HEK293 (cell line): ENCODE results near the gene MRPL18.

Experiments used
- CTCF ChIA-PET: fragments of 350-600 bp; formaldehyde crosslinking; extraction: SDS; loops from one replicate; lab custom pipeline; 2021; ENCODE audit warnings: antibody characterized with exemption; lab: Yijun Ruan, JAX
- POLR2A ChIA-PET: fragments of 300-600 bp; formaldehyde crosslinking; extraction: SDS; loops from one replicate; lab custom pipeline; 2020; ENCODE audit warnings: antibody characterized with exemption, inconsistent platforms; lab: Yijun Ruan, JAX
- H3K27ac ChIP-seq: fragments of 200-500 bp; sonication (Bioruptor generic); 2 replicates; pipeline ENCODE4 v1.5.1; 2014; ENCODE audit warnings: low read depth, low read length, control low read depth, inconsistent platforms; ENCODE audit errors: extremely low read depth
- H3K36me3 ChIP-seq, 2 experiments: fragments of 200-500 bp in 1 of 2; sonication (Bioruptor generic) in 1 of 2; 1 replicate in 1 of 2; 2 replicates in 1 of 2; pipeline ENCODE4 v1.5.1; 2014 to 2017; ENCODE audit warnings: inconsistent platforms in 2 of 2, low read length in 2 of 2; ENCODE audit not compliant: control insufficient read depth in 2 of 2, insufficient read depth in 1 of 2
- H3K4me1 ChIP-seq: fragments of 200-500 bp; sonication (Bioruptor generic); 2 replicates; pipeline ENCODE4 v1.5.1; 2014; ENCODE audit warnings: mild to moderate bottlenecking, low read length, inconsistent platforms; ENCODE audit not compliant: control insufficient read depth, insufficient read depth
- H3K4me3 ChIP-seq: 2 replicates; pipeline ENCODE4 v1.5.1; 2011; ENCODE audit warnings: low read depth, mild to moderate bottlenecking, control low read depth, low read length, moderate library complexity
- H3K9me3 ChIP-seq: fragments of 200-500 bp; sonication (Bioruptor generic); 2 replicates; pipeline ENCODE4 v1.5.1; 2014; ENCODE audit warnings: low read depth, low read length, inconsistent platforms; ENCODE audit not compliant: control insufficient read depth, insufficient read depth
- ELK4 ChIP-seq: IDR thresholded peaks from 2 replicates; pipeline ENCODE4 v1.6.1; 2011; ENCODE audit warnings: mild to moderate bottlenecking, low read depth, low read length, borderline replicate concordance
- HOXD13 ChIP-seq: sonication (generic); formaldehyde crosslinking; IDR thresholded peaks from 2 replicates; pipeline ENCODE4 v1.8.0; 2022; ENCODE audit warnings: missing genetic modification reagents, borderline replicate concordance
- KLF10 ChIP-seq: fragments of 450-650 bp; IDR thresholded peaks from 2 replicates; pipeline ENCODE4 v1.5.1; 2018; ENCODE audit warnings: missing biosample characterization, mild to moderate bottlenecking, missing genetic modification characterization
- MEIS1 ChIP-seq: sonication (generic); formaldehyde crosslinking; IDR thresholded peaks from 2 replicates; pipeline ENCODE4 v1.8.1; 2022; ENCODE audit warnings: missing genetic modification reagents, mild to moderate bottlenecking, borderline replicate concordance
- PRDM2 ChIP-seq: fragments of 450-650 bp; formaldehyde crosslinking; IDR thresholded peaks from 2 replicates; pipeline ENCODE4 v1.5.1; 2016; ENCODE audit warnings: missing biosample characterization, missing genetic modification characterization, borderline replicate concordance
- WT1 ChIP-seq: fragments of 450-650 bp; formaldehyde crosslinking; IDR thresholded peaks from 2 replicates; pipeline ENCODE4 v1.5.1; 2016; ENCODE audit warnings: missing biosample characterization, missing genetic modification characterization
- ZBTB17 ChIP-seq: fragments of 450-650 bp; formaldehyde crosslinking; IDR thresholded peaks from 2 replicates; pipeline ENCODE4 v1.5.1; 2016; ENCODE audit warnings: missing biosample characterization, missing genetic modification characterization
- ZBTB21 ChIP-seq: fragments of 450-650 bp; formaldehyde crosslinking; IDR thresholded peaks from 2 replicates; pipeline ENCODE4 v1.5.1; 2017; ENCODE audit warnings: missing biosample characterization, missing genetic modification characterization
- ZNF112 ChIP-seq: fragments of 450-650 bp; formaldehyde crosslinking; IDR thresholded peaks from 2 replicates; pipeline ENCODE4 v1.5.0; 2017; ENCODE audit warnings: missing biosample characterization, missing genetic modification characterization
- ZNF16 ChIP-seq: fragments of 450-650 bp; formaldehyde crosslinking; IDR thresholded peaks from 2 replicates; pipeline ENCODE4 v1.5.1; 2016; ENCODE audit warnings: low read depth, missing biosample characterization, missing genetic modification characterization
- ZNF248 ChIP-seq: fragments of 450-650 bp; formaldehyde crosslinking; IDR thresholded peaks from 2 replicates; pipeline ENCODE4 v1.5.1; 2017; ENCODE audit warnings: missing biosample characterization, missing genetic modification characterization
- ZNF292 ChIP-seq: fragments of 450-650 bp; formaldehyde crosslinking; IDR thresholded peaks from 2 replicates; pipeline ENCODE4 v1.5.1; 2016; ENCODE audit warnings: low read depth, missing biosample characterization, missing genetic modification characterization, borderline replicate concordance
- ZNF335 ChIP-seq: fragments of 450-650 bp; formaldehyde crosslinking; conservative IDR thresholded peaks from 2 replicates; pipeline ENCODE4 v1.5.1; 2016; ENCODE audit warnings: missing biosample characterization, missing genetic modification characterization
- ZNF341 ChIP-seq: fragments of 450-650 bp; formaldehyde crosslinking; IDR thresholded peaks from 2 replicates; pipeline ENCODE4; 2016; ENCODE audit warnings: low read depth, missing biosample characterization, missing genetic modification characterization
- ZNF48 ChIP-seq: fragments of 450-650 bp; formaldehyde crosslinking; IDR thresholded peaks from 2 replicates; pipeline ENCODE4 v1.5.1; 2016; ENCODE audit warnings: missing biosample characterization, missing genetic modification characterization
- ZNF514 ChIP-seq: fragments of 450-650 bp; formaldehyde crosslinking; IDR thresholded peaks from 2 replicates; pipeline ENCODE4 v1.5.1; 2016; ENCODE audit warnings: missing biosample characterization, missing genetic modification characterization
- ZNF629 ChIP-seq: fragments of 450-650 bp; formaldehyde crosslinking; IDR thresholded peaks from 2 replicates; pipeline ENCODE4 v1.5.1; 2017; ENCODE audit warnings: missing biosample characterization, missing genetic modification characterization
- ZXDB ChIP-seq: fragments of 450-650 bp; formaldehyde crosslinking; IDR thresholded peaks from 2 replicates; pipeline ENCODE4 v1.5.1; 2016; ENCODE audit warnings: missing biosample characterization, missing genetic modification characterization
- TF ChIP-seq, protein P1 (sequence below): fragments of 450-650 bp; formaldehyde crosslinking; IDR thresholded peaks from 2 replicates; pipeline ENCODE4 v1.5.1; 2016; ENCODE audit warnings: missing biosample characterization, missing genetic modification characterization

The MRPL18 gene

GRCh38 chr6:159819098-159819497, 28.8 kb downstream of the MRPL18 start:
- Histone ChIP-seq H3K27ac (no peak overlapping the region), H3K36me3 (no peaks in the 10 kb centered on the region)
- POLR2A ChIA-PET: no interaction called here
- TF ChIP-seq, protein P1, sequence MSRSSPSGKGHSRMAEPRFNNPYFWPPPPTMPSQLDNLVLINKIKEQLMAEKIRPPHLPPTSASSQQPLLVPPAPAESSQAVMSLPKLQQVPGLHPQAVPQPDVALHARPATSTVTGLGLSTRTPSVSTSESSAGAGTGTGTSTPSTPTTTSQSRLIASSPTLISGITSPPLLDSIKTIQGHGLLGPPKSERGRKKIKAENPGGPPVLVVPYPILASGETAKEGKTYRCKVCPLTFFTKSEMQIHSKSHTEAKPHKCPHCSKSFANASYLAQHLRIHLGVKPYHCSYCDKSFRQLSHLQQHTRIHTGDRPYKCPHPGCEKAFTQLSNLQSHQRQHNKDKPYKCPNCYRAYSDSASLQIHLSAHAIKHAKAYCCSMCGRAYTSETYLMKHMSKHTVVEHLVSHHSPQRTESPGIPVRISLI (tag by site-specific recombination): no peak
- TF ChIP-seq ZBTB21 (tag by site-specific recombination) (no peak), PRDM2 (tag by site-specific recombination) (no peak), ZBTB17 (no peak), ZNF248 (tag by site-specific recombination) (no peak), KLF10 (tag by site-specific recombination) (no peak), ZNF16 (no peak), ZNF341 (no peak), WT1 (tag by site-specific recombination) (no peak)
- TF ChIP-seq, all 188 proteins: peak for 0
- Histone ChIP-seq H3K4me1 (no peaks in the 10 kb centered on the region), H3K9me3 (no peaks in the 10 kb centered on the region), H3K4me3 (no peak overlapping the region)
- CTCF ChIA-PET: interaction anchor here (0.7 kb wide), 1 partner anchor 1091 kb away, joined by 3 read pairs; no protein-coding TSS in a partner anchor

DNA sequence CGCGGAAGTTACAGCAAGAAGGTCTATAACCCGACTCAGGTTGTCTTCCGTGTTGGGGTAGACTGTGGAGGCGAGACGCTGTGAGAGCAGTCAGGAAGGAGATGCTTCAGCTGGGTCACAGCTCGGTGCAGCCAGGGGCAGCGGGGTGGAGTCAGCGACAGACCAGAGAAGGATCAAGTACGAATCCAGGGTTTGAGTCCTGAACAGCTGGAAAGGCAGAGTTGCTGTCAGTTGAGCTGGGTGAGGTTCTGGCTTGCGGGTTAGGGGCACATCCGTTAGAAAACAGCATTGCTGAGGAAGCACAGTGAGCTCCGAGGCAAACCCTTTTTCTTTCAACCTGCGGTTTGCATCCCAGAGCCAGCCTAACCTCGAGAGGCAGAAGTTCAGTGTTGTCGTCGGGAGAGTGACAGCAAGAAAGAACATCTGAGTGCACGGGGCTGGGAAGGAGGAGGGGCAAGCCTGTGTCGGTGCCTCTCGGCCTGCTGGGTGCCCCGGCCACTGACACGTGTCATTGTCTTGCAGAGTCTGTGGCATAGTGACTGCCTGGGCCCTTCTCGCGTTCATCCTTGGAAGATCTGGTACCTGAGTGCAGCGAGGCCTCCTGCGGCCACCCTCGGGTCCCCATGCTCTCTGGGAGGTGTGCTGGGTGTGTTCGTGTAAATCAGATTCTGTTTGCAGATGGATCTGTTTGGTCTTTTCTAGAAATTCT, 29.8 kb downstream of the MRPL18 start:
- CTCF ChIA-PET: no interaction called here
- no peak overlapping the region for H3K4me3 ChIP-seq
- H3K27ac ChIP-seq: no peak overlapping the region
- POLR2A ChIA-PET: interaction anchor here (1.6 kb wide), 1 partner anchor 29 kb away, joined by 5 read pairs; the partner anchor contains the start of gene MRPL18
- TF ChIP-seq ZNF629 (tag by site-specific recombination): no peak
- no peak for TF ChIP-seq ZNF112 (tag by site-specific recombination)
- TF ChIP-seq ELK4: no peak
- TF ChIP-seq HOXD13 (CRISPR knock-in tag): no peak
- no peak for TF ChIP-seq MEIS1 (CRISPR knock-in tag)
- TF ChIP-seq ZNF292 (tag by site-specific recombination): no peak
- TF ChIP-seq ZNF514 (tag by site-specific recombination): no peak
- no peak for TF ChIP-seq ZNF48 (tag by site-specific recombination)
- TF ChIP-seq ZNF335 (tag by site-specific recombination): no peak
- TF ChIP-seq ZXDB (tag by site-specific recombination): no peak
- no peak for TF ChIP-seq ZNF248 (tag by site-specific recombination)
- H3K4me1 ChIP-seq: no peaks in the 10 kb centered on the region
- no peaks in the 10 kb centered on the region for H3K9me3 ChIP-seq
- H3K36me3 ChIP-seq: no peaks in the 10 kb centered on the region
